MM.1S (cell line): ENCODE results near the gene ZBTB8A.
A peak's percentile ranks its signal among the peaks of the same experiment; 100 is the strongest.

ENCODE experiments used
- DNase-seq: peaks from one replicate; pipeline ENCODE4 v3.0.0-alpha.2; 2015
- H2AFZ ChIP-seq: fragments of 300-600 bp; sonication (generic); 2 replicates; pipeline ENCODE4 v1.6.0; 2016; ENCODE audit warnings: antibody characterized with exemption, low read length
- H3F3A ChIP-seq: fragments of 300-600 bp; sonication (generic); 2 replicates; pipeline ENCODE4 v1.6.1; 2016; ENCODE audit warnings: mild to moderate bottlenecking, antibody characterized with exemption, low read length, moderate library complexity, mixed read lengths; ENCODE audit not compliant: insufficient read depth
- H3K27ac ChIP-seq: fragments of 300-600 bp; sonication (generic); 2 replicates; pipeline ENCODE4 v1.5.1; 2016; ENCODE audit warnings: mild to moderate bottlenecking, low read length
- H3K27me3 ChIP-seq: fragments of 300-600 bp; sonication (generic); replicated peaks from 2 replicates; pipeline ENCODE4 v1.6.0; 2016; ENCODE audit warnings: low read length; ENCODE audit not compliant: insufficient read depth
- H3K36me3 ChIP-seq: fragments of 300-600 bp; sonication (generic); replicated peaks from 2 replicates; pipeline ENCODE4 v1.6.1; 2016; ENCODE audit warnings: mild to moderate bottlenecking, low read length, mixed read lengths; ENCODE audit not compliant: insufficient read depth
- H3K4me1 ChIP-seq: fragments of 300-600 bp; sonication (generic); 2 replicates; pipeline ENCODE4 v1.6.1; 2016; ENCODE audit warnings: low read length, mixed read lengths
- H3K4me2 ChIP-seq: fragments of 300-600 bp; sonication (generic); 2 replicates; pipeline ENCODE4 v1.6.0; 2016; ENCODE audit warnings: low read depth, low read length
- H3K4me3 ChIP-seq: fragments of 300-600 bp; sonication (generic); 2 replicates; pipeline ENCODE4 v1.5.1; 2016; ENCODE audit warnings: low read length, mixed read lengths
- H3K79me2 ChIP-seq: fragments of 300-600 bp; sonication (generic); 2 replicates; pipeline ENCODE4 v1.6.1; 2016; ENCODE audit warnings: mixed run types, low read length, mixed read lengths
- H3K9ac ChIP-seq: fragments of 300-600 bp; sonication (generic); 2 replicates; pipeline ENCODE4 v1.6.1; 2016; ENCODE audit warnings: low read length, mixed read lengths
- H3K9me2 ChIP-seq: fragments of 300-600 bp; sonication (generic); replicated peaks from 2 replicates; pipeline ENCODE4 v1.6.1; 2016; ENCODE audit warnings: mild to moderate bottlenecking, low read length, mixed read lengths; ENCODE audit not compliant: insufficient read depth
- H3K9me3 ChIP-seq: fragments of 300-600 bp; sonication (generic); replicated peaks from 2 replicates; pipeline ENCODE4 v1.6.1; 2016; ENCODE audit warnings: mild to moderate bottlenecking, low read length, mixed read lengths; ENCODE audit not compliant: insufficient read depth
- H4K20me1 ChIP-seq: fragments of 300-600 bp; sonication (generic); 2 replicates; pipeline ENCODE4 v1.6.1; 2016; ENCODE audit warnings: mild to moderate bottlenecking, low read length, moderate library complexity, mixed read lengths; ENCODE audit not compliant: insufficient read depth
- EZH2 ChIP-seq: fragments of 300-600 bp; sonication (generic); optimal IDR thresholded peaks from 2 replicates; pipeline ENCODE3; 2017; ENCODE audit warnings: low read depth, mild to moderate bottlenecking, antibody characterized with exemption, low read length, mixed read lengths
- EZH2phosphoT487 ChIP-seq: fragments of 300-600 bp; sonication (generic); IDR thresholded peaks from 2 replicates; pipeline ENCODE4 v1.6.1; 2018; ENCODE audit warnings: antibody characterized with exemption, low read length
- TF ChIP-seq, protein P1 (sequence below): fragments of 300-600 bp; sonication (generic); IDR thresholded peaks from 2 replicates; pipeline ENCODE4 v1.5.1; 2016; ENCODE audit warnings: antibody characterized with exemption, low read length, mixed read lengths

The ZBTB8A gene

GRCh38 chr1:32539584-32540571, 651 bp downstream of the ZBTB8A start:
- Histone ChIP-seq H3K4me1 (peaks cover 8% of the 10 kb centered on the region; the same call in 1 of the 2 replicates), H3K27me3 (0 out of 2 replicates have a peak, but pooled peaks cover 6% of the 10 kb centered on the region), H2AFZ (peak overlapping the region; percentile 31), H3K9ac (peak overlapping the region; percentile 57; the same call in 1 of the 2 replicates), H3K27ac (no peak overlapping the region), H3K9me3 (no peaks in the 10 kb centered on the region), H3K36me3 (no peaks in the 10 kb centered on the region), H4K20me1 (no peaks in the 10 kb centered on the region), H3K79me2 (0 out of 2 replicates have a peak, but pooled peaks cover 13% of the 10 kb centered on the region), H3F3A (peaks cover 11% of the 10 kb centered on the region; the same call in 1 of the 2 replicates), H3K9me2 (no peaks in the 10 kb centered on the region), H3K4me3 (peak overlapping the region; percentile 72), H3K4me2 (peak overlapping the region; percentile 56; the same call in 1 of the 2 replicates)
- no peak for TF ChIP-seq EZH2phosphoT487
- no peak for TF ChIP-seq EZH2
- TF ChIP-seq, protein P1, sequence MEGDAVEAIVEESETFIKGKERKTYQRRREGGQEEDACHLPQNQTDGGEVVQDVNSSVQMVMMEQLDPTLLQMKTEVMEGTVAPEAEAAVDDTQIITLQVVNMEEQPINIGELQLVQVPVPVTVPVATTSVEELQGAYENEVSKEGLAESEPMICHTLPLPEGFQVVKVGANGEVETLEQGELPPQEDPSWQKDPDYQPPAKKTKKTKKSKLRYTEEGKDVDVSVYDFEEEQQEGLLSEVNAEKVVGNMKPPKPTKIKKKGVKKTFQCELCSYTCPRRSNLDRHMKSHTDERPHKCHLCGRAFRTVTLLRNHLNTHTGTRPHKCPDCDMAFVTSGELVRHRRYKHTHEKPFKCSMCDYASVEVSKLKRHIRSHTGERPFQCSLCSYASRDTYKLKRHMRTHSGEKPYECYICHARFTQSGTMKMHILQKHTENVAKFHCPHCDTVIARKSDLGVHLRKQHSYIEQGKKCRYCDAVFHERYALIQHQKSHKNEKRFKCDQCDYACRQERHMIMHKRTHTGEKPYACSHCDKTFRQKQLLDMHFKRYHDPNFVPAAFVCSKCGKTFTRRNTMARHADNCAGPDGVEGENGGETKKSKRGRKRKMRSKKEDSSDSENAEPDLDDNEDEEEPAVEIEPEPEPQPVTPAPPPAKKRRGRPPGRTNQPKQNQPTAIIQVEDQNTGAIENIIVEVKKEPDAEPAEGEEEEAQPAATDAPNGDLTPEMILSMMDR: no peak
- peak; percentile 49 for DNase-seq

DNA sequence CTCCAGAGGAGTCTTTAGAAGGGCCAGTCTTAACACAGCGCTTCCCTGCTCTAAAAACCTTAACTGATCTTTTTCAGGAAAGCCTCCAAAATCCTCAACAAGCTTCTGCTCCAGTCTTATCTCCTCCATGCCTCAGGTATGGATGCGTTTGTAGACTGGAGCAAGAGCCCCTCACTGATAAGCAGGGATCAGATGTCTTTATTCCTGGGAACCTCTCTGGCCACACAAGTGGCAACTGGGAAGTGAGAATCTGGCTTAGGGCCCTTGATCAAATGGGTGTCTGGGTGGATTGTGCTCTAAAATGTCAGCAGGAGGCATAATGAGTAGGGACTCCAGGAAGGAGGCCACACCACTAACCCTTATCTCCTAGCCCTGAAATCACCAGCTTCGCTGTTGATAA, 1.4 kb downstream of the ZBTB8A start:
- Histone ChIP-seq H3K4me3 (peak overlapping the region; percentile 72; the same call in 1 of the 2 replicates), H3K36me3 (no peaks in the 10 kb centered on the region), H3K9me2 (no peaks in the 10 kb centered on the region), H3K9ac (no peak overlapping the region), H3K9me3 (no peaks in the 10 kb centered on the region), H3K4me1 (peaks cover 8% of the 10 kb centered on the region; the same call in 1 of the 2 replicates), H3F3A (peaks cover 11% of the 10 kb centered on the region; the same call in 1 of the 2 replicates), H4K20me1 (no peaks in the 10 kb centered on the region), H3K79me2 (peaks cover 15% of the 10 kb centered on the region), H3K27ac (no peak overlapping the region), H3K27me3 (0 out of 2 replicates have a peak, but pooled peaks cover 6% of the 10 kb centered on the region), H2AFZ (no peak overlapping the region), H3K4me2 (peak overlapping the region; percentile 56; the same call in 1 of the 2 replicates)
- TF ChIP-seq, protein P1: no peak
- TF ChIP-seq EZH2: no peak
- TF ChIP-seq EZH2phosphoT487: no peak
- DNase-seq: no peak

GRCh38 chr1:32541064-32541566, 1.9 kb downstream of the ZBTB8A start:
- Histone ChIP-seq H3K36me3 (no peaks in the 10 kb centered on the region), H3K9me2 (no peaks in the 10 kb centered on the region), H3K4me2 (no peak overlapping the region), H3K79me2 (peaks cover 19% of the 10 kb centered on the region), H3K4me1 (peaks cover 8% of the 10 kb centered on the region; the same call in 1 of the 2 replicates), H3K9ac (no peak overlapping the region), H3K4me3 (no peak overlapping the region), H3K27ac (no peak overlapping the region), H3K9me3 (no peaks in the 10 kb centered on the region), H2AFZ (no peak overlapping the region), H4K20me1 (no peaks in the 10 kb centered on the region), H3K27me3 (0 out of 2 replicates have a peak, but pooled peaks cover 6% of the 10 kb centered on the region), H3F3A (peaks cover 11% of the 10 kb centered on the region; the same call in 1 of the 2 replicates)
- TF ChIP-seq EZH2phosphoT487: no peak
- TF ChIP-seq, protein P1: no peak
- TF ChIP-seq EZH2: no peak
- DNase-seq: no peak
